Measurements from ENCODE around the gene STOML2.

Gene STOML2

DNA sequence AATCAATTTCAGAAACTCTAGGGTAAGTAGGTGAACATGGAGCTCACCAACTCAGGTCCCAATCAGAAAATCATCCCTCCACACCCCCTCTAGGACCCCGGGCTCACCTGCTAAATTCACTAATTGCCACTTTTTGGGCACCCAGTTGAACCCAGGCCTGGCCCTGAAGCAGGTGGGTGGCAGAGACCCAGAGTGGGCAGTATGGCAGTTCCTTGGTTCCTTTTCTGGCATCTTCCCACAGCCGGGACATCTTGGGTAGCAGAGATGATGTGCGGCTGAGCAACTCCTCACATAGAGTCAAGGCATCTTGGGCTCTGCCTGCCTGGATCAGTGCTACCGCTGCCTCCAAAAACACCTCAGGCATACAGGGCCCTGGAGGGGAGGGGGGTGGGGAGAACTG lies 27.6 kb downstream of the STOML2 start:
- Histone ChIP-seq H3K9me3 (no peaks in the 10 kb centered on the region), H3K4me1 (peaks cover 3% of the 10 kb centered on the region; the same call in 1 of the 2 replicates), H3K4me3 (ENCODE audit: low read depth, low read length) (no peak overlapping the region), H3K36me3 (peaks cover 27% of the 10 kb centered on the region), H3K27me3 (no peaks in the 10 kb centered on the region)
- no peak for DNase-seq
- TF ChIP-seq, protein P1, sequence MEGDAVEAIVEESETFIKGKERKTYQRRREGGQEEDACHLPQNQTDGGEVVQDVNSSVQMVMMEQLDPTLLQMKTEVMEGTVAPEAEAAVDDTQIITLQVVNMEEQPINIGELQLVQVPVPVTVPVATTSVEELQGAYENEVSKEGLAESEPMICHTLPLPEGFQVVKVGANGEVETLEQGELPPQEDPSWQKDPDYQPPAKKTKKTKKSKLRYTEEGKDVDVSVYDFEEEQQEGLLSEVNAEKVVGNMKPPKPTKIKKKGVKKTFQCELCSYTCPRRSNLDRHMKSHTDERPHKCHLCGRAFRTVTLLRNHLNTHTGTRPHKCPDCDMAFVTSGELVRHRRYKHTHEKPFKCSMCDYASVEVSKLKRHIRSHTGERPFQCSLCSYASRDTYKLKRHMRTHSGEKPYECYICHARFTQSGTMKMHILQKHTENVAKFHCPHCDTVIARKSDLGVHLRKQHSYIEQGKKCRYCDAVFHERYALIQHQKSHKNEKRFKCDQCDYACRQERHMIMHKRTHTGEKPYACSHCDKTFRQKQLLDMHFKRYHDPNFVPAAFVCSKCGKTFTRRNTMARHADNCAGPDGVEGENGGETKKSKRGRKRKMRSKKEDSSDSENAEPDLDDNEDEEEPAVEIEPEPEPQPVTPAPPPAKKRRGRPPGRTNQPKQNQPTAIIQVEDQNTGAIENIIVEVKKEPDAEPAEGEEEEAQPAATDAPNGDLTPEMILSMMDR (IDR thresholded peaks at IDR 0.05; ENCODE audit: low read depth, low read length) = no peak

DNA sequence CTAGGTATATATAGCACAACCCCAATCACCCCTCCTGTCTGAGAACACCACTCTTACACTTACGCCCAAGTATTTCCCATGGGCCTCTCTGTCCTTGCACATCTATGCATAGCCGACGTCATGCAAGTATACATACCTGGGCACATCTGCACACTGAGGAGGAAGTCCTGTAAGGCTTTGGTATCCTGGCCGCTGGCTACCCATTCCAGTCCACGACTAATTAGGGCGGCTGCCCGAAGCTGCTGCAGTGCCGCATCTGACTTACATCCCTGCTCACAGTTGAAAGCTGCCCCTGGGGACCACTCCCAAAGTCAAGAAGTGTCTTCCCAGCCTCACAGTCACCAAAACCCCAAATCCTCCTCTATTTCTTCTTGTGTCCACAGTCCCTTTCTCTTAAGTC lies 28.1 kb downstream of the STOML2 start:
- TF ChIP-seq, protein P1 (IDR thresholded peaks at IDR 0.05; ENCODE audit: low read depth, low read length) = no peak
- no peaks in the 10 kb centered on the region for H3K27me3 ChIP-seq
- no peak overlapping the region for H3K4me3 ChIP-seq (ENCODE audit: low read depth, low read length)
- H3K9me3 ChIP-seq = no peaks in the 10 kb centered on the region
- peaks cover 33% of the 10 kb centered on the region for H3K36me3 ChIP-seq
- DNase-seq = no peak
- peaks cover 3% of the 10 kb centered on the region; the same call in 1 of the 2 replicates for H3K4me1 ChIP-seq

DNA sequence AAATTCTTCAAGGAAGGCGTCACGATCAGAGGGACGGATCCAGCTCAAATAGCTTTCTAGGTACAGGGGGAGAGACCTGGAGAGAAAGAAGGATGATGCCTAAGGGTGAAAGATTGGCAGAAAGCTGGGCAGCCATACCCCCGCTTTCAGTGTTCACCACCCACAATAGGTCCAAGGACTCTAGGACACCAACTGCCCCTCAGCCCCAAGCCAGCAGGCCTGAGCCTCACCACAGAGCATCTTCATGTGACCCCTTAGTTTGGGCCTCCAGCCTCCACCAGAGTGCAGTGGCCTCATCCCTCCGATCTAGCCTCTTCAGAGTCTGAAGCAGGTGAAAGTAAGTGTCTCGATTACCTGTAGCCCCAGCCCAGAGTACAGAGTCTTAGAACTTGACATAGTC lies 28.8 kb downstream of the STOML2 start:
- no peak for DNase-seq
- H3K4me3 ChIP-seq (ENCODE audit: low read depth, low read length) = no peak overlapping the region
- H3K4me1 ChIP-seq = peaks cover 3% of the 10 kb centered on the region; the same call in 1 of the 2 replicates
- no peaks in the 10 kb centered on the region for H3K27me3 ChIP-seq
- H3K36me3 ChIP-seq = peaks cover 36% of the 10 kb centered on the region
- H3K9me3 ChIP-seq = no peaks in the 10 kb centered on the region
- TF ChIP-seq, protein P1 (IDR thresholded peaks at IDR 0.05; ENCODE audit: low read depth, low read length) = no peak

DNA sequence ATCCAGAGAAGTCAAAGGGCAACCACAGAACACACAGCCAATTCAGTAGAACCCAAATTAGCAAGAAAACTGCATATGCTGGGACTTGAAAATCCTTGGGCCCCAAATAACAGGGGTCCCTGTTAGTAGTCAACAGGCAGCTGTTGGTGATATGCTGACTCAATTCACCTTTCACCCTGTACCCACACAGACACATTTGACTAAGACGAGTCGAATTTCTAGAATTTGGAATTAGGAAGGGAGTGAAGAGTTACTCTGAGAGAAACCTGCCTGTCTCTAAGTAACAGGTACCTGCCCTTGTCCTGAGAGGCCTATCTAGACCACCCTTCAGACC lies 29.7 kb downstream of the STOML2 start:
- no peak for DNase-seq
- no peaks in the 10 kb centered on the region for H3K9me3 ChIP-seq
- no peaks in the 10 kb centered on the region for H3K27me3 ChIP-seq
- H3K4me3 ChIP-seq (ENCODE audit: low read depth, low read length) = peak overlapping the region; percentile 38; the same call in 1 of the 2 replicates
- peaks cover 3% of the 10 kb centered on the region; the same call in 1 of the 2 replicates for H3K4me1 ChIP-seq
- H3K36me3 ChIP-seq = peaks cover 45% of the 10 kb centered on the region
- TF ChIP-seq, protein P1 (IDR thresholded peaks at IDR 0.05; ENCODE audit: low read depth, low read length) = no peak

DNA sequence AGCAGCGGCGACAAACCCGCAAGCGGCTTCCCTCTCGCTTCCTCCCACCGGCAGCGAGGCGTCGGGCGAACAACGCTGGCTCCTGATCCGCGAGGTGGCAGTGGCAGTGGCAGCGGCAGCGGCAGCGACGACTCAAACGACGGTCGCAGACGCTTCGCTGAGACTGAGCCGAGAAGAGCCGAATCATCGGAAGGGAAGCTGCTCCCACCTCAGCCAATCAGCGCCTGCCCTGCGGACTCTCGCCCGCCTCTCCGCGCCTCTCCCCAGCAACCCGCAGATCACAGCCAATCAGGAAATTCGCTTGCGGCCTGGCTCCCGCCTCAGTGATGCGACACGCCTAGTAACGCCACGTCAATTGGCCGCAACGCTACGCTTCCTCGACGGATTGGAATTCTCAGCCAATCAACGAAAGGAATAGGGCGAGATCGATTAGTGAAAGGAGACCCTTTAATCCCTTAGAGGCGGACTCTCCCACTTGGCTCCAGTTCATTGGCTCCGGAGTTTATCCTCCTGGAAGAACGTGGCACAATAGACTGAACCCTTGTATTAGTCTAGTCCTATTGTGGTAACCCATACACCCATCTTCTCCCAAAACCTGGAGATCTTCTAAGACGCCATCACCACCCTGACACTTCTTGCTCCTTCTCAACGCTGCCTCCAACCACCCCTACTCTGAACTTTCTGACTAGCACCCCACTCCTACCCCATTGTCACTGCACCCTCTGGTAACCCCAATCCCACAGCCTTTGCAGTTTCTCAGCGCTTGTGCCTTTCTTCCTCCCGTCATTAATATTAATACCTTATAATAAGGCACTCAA lies 30.3 kb downstream of the STOML2 start, which contains the start of gene VCP:
VCP (minus strand) TSS at position 165 of the 818 bp plus-strand sequence. CDS start 272 bp downstream, outside the sequence.
- TF ChIP-seq, protein P1 (IDR thresholded peaks at IDR 0.05; ENCODE audit: low read depth, low read length) = no peak
- Histone ChIP-seq H3K4me1 (peaks cover 3% of the 10 kb centered on the region; the same call in 1 of the 2 replicates), H3K27me3 (no peaks in the 10 kb centered on the region)

More for the DNA sequence above, 30.3 kb downstream of the STOML2 start, which contains the start of gene VCP:
- DNase-seq = peak; percentile 98
- Histone ChIP-seq H3K9me3 (no peaks in the 10 kb centered on the region), H3K4me3 (ENCODE audit: low read depth, low read length) (peak within 1 kb of the TSS; percentile 97), H3K36me3 (peaks cover 50% of the 10 kb centered on the region)

Data from BE2C (cell line).